Mucosa of gallbladder (tissue), 1 donor: ENCODE measurements around the gene GTF3C5. TPM values are rescaled to one million over a fixed set of nuclear protein-coding genes. Genes with fewer than 3 reads are reported as not detected.
"Not testable (repeated sequence)": the region's sequence is repeated elsewhere in the genome, so short reads cannot be mapped to it uniquely, and the experiment has no call there.

Experiments
- DNase-seq: peaks from one replicate; pipeline ENCODE4 v3.0.0-alpha.2; 2020; ENCODE audit warnings: low spot score
- total RNA-seq: library from RNA; stranded (reverse); gene quantifications from one replicate; pipeline ENCODE4 v1.2.1, GENCODE V29; 2021
- donor health status: DM: no; HTN: no; CAD: no.

The GTF3C5 gene
- total RNA-seq, 1 donor from 2014 or later = 58.8 TPM

DNA sequence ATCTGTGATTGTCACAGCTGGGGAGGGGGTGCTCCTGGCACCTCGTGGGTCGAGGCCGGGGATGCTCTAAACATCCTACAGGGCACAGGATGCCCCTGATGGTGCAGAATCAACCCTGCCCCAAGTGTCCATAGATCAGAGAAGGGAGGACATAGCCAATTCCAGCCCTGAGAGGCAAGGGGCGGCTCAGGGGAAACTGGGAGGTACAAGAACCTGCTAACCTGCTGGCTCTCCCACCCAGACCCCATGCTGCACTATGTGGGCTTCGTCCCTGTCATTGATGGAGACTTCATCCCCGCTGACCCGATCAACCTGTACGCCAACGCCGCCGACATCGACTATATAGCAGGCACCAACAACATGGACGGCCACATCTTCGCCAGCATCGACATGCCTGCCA is 37.6 kb downstream of the GTF3C5 start:
- not testable (repeated sequence) for DNase-seq

DNA sequence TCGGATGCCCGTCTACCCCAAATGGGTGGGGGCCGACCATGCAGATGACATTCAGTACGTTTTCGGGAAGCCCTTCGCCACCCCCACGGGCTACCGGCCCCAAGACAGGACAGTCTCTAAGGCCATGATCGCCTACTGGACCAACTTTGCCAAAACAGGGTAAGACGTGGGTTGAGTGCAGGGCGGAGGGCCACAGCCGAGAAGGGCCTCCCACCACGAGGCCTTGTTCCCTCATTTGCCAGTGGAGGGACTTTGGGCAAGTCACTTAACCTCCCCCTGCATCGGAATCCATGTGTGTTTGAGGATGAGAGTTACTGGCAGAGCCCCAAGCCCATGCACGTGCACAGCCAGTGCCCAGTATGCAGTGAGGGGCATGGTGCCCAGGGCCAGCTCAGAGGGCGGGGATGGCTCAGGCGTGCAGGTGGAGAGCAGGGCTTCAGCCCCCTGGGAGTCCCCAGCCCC is 39.7 kb downstream of the GTF3C5 start:
- not testable (repeated sequence) for DNase-seq

- DNase-seq = not testable (repeated sequence)
Measured at GRCh38 chr9:133070985-133071384, 40.2 kb downstream of the GTF3C5 start.

DNA sequence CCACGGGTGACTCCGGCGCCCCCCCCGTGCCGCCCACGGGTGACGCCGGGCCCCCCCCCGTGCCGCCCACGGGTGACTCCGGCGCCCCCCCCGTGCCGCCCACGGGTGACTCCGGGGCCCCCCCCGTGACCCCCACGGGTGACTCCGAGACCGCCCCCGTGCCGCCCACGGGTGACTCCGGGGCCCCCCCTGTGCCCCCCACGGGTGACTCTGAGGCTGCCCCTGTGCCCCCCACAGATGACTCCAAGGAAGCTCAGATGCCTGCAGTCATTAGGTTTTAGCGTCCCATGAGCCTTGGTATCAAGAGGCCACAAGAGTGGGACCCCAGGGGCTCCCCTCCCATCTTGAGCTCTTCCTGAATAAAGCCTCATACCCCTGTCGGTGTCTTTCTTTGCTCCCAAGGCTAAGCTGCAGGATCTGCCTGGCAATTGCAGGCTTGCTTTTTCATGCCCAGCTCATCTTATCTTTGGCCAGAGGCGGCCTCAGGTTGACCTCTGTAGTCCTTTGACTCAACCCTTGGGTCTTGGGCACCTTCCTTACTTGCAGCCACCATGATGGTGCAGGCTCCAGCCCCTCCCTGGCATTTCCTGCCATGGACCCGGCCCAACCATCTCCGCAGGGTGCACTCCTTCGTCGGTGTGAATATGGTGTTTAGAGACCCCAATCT is 40.8 kb downstream of the GTF3C5 start:
- DNase-seq = no peak

DNA sequence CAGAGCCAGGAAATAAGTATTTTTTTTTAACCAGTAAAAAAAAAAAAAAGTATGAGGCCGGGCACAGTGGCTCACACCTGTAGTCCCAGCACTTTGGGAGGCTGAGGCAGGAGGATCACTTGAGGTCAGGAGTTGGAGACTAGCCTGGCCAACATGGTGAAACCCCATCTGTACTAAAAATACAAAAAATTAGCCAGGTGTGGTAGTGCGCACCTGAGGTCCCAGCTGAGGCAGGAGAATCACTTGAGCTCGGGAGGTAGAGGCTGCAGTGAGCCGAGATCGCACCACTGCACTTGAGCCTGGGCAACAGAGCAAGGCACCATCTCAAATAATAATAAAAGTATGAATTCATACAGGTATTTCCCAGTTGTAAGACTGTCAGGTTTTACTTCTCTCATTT is 41.4 kb downstream of the GTF3C5 start:
- DNase-seq = not testable (repeated sequence)

- DNase-seq = no peak
Measured at GRCh38 chr9:133073086-133074014, 42.6 kb downstream of the GTF3C5 start.

- DNase-seq = no peak
Measured at GRCh38 chr9:133074111-133074651, 43.4 kb downstream of the GTF3C5 start.

GRCh38 chr9:133075925-133076630 is 45.3 kb downstream of the GTF3C5 start:
- no peak for DNase-seq

DNA sequence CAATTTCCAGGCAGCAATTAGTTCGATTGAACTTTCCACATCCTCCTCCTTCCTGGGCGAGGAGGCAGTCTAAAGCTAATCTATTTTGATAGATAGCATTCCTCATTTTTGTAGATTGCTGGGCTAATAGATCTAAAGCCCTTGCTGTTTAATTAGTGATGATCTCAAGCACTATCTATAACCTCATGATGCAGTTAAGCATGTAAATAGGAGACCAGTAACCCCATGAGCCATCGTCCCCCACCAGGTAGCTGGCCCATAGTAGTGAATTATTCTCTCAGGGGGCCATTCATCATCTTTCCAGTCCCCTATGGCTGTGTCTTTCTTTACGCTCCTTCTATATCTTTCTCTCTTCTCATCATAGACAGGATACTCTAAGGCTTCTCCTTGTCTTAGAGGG is 45.9 kb downstream of the GTF3C5 start:
- no peak for DNase-seq

DNA sequence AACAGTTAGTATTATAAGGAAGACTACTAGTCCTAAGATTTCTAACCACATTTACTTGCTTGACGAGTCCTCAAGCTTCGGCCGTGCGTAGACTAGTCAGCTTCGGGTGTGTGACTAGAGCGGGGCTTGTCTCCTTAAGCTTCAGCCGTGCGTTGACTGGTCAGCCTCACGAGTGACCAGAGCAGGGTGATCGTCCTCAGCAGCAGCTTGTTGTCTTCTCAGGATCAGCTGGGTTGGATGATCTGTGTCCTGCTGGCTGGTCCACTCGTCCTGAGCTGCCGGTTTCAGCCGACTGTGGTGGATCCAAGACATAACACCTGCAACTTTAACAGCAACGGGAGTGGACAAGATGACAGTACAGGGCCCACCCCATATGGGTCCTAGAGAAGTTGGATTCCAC is 47.7 kb downstream of the GTF3C5 start:
- DNase-seq = no peak

DNA sequence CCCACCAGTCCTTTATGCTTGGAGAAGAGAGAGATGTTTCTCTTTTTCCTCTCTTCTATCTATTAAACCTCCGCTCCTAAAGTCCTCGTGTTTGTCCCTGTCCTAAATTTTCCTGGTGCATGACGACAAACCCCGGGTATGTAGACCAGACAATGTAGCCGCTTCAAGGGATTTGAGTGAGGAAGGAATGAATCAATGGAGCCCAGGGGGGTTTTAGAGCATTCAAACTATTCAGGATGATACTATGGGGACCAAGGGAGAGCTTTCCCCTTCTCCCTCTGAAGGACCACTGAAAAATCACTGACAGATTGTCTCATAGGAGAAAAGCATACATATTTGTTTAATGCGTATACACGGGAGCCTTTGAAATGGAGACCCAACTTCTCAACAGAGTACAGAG is 49.4 kb downstream of the GTF3C5 start:
- DNase-seq = no peak

DNA sequence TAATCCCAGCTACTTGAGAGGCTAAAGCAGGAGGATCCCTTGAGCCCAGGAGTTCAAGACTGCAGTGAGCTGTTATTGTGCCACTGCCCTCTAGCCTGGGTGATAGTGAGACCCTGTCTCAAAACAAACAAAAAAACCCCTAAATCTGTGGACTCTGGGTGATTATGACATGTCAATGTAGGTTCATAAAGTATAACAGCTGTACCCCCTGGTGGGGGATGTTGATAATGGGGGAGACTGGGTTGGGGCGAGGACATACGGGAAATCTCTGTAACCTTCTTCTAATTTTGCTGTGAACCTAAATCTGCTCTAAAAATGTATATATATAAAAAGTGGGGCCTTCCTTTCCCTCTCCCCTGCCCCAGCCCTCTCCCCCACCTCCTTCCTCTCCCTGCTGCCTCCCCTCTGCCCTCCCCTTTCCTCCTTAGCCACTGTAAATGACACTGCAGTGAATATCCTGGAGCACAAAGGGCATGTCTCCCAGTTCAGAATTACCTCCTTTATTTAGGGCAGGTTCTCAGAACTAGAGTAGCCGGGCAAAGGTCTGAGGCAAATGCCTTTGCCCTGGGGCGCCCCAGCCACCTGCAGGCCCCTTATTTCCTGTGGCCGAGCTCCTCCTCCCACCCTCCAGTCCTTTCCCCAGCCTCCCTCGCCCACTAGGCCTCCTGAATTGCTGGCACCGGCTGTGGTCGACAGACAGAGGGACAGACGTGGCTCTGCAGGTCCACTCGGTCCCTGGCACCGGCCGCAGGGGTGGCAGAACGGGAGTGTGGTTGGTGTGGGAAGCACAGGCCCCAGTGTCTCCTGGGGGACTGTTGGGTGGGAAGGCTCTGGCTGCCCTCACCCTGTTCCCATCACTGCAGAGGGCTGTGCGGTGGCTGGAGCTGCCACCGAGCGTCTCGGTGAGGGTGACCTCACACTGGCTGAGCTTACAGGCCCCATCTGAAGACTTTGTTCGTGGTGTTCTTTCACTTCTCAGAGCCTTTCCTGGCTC is 50.3 kb downstream of the GTF3C5 start:
- not testable (repeated sequence) for DNase-seq

DNA sequence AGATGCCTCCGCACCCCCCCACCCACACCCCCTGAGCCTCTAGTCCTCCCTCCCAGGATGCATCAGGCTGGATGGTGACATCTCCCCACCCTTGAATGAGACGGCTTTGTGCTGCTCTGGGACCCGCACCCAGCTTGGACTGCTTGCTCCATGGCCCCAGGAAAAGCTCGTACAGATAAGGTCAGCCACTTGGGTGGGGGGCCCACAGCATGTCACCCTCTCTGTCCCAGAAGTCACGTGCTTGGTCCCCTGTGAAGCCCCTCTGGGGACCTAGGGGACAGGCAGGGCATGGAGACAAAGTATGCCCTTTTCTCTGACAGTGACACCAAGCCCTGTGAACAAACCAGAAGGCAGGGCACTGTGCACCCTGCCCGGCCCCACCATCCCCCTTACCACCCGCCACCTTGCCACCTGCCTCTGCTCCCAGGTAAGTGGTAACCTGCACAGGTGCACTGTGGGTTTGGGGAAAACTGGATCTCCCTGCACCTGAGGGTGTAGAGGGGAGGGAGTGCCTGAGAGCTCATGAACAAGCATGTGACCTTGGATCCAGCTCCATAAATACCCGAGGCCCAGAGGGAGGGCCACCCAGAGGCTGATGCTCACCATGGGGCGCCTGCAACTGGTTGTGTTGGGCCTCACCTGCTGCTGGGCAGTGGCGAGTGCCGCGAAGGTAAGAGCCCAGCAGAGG is 51.3 kb downstream of the GTF3C5 start:
- DNase-seq = not testable (repeated sequence)

DNA sequence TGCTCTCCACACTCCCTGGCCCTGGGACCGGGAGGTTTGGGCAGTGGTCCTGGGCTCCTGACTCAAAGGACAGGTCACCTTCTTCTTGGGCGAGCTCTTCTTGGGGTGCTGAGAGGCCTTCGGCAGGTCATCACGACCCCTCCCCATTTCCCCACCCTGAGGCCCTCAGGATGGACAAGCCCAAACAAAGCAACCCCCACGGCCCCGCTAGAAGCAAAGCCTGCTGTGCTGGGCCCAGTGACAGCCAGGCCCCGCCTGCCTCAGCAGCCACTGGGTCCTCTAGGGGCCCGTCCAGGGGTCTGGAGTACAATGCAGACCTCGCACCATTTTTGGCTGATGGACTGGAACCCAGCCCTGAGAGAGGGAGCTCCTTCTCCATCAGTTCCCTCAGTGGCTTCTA is 52.9 kb downstream of the GTF3C5 start:
- DNase-seq = not testable (repeated sequence)

DNA sequence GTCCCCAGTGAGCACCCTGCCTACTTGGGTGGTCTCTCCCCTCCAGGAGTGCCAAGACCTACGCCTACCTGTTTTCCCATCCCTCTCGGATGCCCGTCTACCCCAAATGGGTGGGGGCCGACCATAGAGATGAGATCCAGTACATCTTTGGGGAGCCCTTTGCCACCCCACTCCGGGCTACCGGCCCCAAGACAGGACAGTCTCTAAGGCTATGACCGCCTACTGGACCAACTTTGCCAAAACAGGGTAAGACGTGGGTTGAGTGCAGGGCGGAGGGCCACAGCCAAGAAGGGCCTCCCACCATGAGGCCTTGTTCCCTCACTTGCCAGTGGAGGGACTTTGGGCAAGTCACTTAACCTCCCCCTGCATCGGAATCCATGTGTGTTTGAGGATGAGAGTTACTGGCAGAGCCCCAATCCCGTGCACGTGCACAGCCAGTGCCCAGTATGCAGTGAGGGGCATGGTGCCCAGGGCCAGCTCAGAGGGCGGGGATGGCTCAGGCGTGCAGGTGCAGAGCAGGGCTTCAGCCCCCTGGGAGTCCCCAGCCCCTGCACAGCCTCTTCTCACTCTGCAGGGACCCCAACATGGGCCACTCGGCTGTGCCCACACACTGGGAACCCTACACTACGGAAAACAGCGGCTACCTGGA is 55.5 kb downstream of the GTF3C5 start:
- DNase-seq = not testable (repeated sequence)

DNA sequence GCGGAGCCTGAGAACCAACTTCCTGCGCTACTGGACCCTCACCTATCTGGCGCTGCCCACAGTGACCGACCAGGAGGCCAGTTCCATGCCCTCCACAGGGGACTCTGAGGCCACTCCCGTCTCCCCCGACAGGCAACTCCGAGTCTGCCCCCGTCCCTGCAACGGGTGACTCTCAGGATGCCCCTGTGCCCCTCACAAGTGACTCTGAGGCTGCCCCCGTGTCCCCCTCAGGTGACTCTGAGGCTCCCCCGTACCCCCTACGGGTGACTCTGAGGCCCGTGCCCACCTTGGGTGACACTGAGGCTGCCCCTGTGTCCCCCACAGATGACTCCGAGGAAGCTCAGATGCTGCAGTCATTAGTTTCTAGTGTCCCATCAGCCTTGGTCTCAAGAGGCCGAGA is 56.1 kb downstream of the GTF3C5 start:
- DNase-seq = no peak

DNA sequence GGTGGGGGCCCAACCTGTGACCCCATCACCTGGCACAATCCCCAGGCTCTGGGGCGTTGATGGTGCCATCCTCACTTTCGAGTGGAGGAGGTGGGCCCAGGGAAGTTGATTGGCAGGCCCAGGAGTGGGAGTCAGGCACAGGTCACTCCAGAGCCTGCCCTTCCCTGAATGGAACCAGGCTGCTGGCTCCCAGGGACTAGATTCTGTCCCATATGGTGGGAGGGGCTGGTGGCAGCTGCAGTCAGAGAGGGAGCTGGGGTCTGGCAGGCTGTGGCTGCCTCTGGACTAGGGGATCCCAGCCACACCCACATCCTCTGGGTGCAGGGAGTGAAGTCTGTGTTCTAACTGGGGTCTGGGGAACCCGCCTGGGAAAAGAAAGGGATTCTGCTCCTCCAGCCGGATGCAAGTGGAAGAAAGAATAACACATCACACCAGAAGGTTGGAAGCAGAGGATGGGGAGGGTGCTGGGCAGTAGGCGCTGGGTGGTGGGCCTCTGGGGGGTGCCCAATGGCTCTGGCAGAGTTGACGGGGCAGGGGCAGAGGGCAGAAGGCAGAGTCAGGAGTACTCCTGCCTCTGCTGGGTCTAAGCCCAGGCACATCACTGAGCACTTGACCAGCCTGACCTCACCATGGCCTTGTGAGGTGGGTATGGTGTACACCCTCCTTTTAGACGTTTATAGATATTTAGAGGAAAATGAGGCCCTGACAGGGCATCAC is 56.8 kb downstream of the GTF3C5 start:
- no peak for DNase-seq

DNA sequence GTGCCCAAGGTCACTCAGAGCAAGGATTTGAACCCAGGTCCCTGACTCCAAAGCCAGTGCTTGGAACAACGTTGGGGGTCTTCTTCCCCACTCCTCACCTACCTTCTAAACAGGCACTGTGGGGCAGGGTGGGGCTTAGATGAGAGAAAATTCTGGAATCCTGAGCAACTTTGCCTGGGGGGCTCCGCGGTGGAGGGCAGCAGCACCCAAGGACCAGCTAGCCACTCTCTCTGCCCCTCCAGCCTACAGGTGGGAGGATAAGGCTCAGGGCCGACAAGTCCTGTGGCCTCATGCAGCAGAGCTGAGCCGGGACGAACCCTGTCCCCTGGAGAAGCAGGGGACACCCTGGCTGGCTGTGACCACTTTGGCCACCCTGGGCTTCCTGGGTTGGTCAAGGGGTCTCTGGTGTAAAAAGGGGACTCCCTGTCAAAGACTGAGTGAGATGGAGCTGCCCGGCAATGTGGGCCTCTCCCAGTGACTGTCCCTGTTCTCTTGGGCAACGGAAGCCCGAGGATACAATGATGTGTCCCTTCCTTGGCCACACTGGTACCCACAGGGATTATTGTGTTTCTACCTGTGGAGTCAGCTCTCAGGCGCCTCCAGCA is 57.5 kb downstream of the GTF3C5 start:
- DNase-seq = no peak
